Adrenal gland (tissue), 5 donors: ENCODE measurements around the gene TP73.

Experiments
- POLR2A ChIP-seq, 2 donors: fragments of 450-650 bp; IDR thresholded peaks; one replicate each; pipeline ENCODE4 v1.6.1; 2017; ENCODE audit warnings: antibody characterized with exemption in 2 of 2, mild to moderate bottlenecking in 2 of 2, moderate library complexity in 1 of 2
- TF ChIP-seq, protein P1 (sequence below), 6 experiments: fragments of 450-650 bp in 4 of 6; fragments of 200-600 bp in 2 of 6; sonication (generic) in 1 of 6; IDR thresholded peaks; 1 replicate in 5 of 6; 2 replicates in 1 of 6; pipeline versions ENCODE4 v1.5.1 to v1.8.0; 2016 to 2021; ENCODE audit warnings: antibody characterized with exemption in 6 of 6, mild to moderate bottlenecking in 2 of 6, moderate library complexity in 1 of 6
- donor health status: DM: no; HTN: no; CAD: no.

DNA sequence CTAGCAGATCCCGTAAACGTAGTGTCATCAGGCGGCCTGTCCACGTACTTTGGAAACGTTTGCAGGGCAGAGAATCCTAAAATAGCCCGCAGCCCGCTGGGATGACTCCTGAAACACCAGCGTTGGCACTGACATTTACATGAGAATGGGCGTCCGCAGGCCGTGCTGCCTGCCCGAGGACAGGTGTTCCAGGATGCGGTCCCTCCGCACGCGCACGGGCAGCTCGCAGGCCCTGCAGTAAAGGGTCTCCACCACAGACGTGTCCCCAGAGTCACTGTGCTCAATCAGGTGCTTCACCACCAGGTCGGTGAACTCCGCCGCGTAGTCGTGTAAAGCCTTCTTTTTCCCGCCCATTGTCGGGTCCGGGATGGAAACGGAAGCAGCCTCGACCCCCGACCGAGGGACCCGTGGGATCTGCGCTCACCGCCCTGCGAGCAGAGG, 94.1 kb downstream of the TP73 start:
- TF ChIP-seq, protein P1, sequence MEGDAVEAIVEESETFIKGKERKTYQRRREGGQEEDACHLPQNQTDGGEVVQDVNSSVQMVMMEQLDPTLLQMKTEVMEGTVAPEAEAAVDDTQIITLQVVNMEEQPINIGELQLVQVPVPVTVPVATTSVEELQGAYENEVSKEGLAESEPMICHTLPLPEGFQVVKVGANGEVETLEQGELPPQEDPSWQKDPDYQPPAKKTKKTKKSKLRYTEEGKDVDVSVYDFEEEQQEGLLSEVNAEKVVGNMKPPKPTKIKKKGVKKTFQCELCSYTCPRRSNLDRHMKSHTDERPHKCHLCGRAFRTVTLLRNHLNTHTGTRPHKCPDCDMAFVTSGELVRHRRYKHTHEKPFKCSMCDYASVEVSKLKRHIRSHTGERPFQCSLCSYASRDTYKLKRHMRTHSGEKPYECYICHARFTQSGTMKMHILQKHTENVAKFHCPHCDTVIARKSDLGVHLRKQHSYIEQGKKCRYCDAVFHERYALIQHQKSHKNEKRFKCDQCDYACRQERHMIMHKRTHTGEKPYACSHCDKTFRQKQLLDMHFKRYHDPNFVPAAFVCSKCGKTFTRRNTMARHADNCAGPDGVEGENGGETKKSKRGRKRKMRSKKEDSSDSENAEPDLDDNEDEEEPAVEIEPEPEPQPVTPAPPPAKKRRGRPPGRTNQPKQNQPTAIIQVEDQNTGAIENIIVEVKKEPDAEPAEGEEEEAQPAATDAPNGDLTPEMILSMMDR (IDR thresholded peaks at IDR 0.05) = no peak
- TF ChIP-seq POLR2A (IDR thresholded peaks at IDR 0.05) = no peak
